ENCODE data around the gene WWP2.
"Not testable (repeated sequence)": the region's sequence is repeated elsewhere in the genome, so short reads cannot be mapped to it uniquely, and the experiment has no call there.

The WWP2 gene

DNA sequence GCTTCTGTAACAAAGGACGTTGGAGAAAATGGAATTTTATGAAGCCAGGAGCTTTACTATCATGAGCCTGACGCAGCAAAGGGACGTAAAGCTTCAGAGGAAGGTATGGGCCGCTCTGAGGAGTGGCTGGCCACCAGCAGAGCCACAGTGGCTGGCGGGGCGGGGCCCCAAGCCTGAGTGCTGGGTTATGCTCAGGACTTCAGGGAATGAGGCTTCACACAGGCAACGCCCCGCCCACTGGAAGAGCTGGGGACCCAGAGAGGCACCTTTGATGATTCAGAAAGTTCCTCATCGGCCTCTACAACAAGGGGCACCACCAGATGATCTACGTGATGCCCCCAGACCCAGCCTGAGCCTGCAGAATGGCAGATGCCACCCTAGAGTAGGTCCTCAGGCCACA lies 16.2 kb upstream of the WWP2 start:
- DNase-seq (ENCODE audit: low spot score): no peak

DNA sequence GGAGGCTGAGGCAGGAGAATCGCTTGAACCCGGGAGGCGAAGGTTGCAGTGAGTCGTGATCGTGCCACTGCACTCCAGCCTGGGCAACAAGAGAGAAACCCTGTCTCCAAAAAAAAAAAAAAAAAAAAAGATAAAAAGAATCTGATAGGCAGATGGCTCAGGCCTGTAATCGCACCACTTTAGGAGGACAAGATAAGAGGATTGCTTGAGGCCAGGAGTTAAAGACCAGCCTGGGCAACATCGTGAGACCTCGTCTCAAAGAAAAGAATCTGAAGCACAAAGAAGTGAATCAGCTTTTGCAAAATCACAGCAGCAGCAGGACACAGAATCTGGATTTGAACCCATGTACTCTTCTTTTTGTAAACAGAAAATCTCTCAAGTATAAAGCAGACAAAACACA lies 15.0 kb upstream of the WWP2 start:
- DNase-seq (ENCODE audit: low spot score): no peak

DNA sequence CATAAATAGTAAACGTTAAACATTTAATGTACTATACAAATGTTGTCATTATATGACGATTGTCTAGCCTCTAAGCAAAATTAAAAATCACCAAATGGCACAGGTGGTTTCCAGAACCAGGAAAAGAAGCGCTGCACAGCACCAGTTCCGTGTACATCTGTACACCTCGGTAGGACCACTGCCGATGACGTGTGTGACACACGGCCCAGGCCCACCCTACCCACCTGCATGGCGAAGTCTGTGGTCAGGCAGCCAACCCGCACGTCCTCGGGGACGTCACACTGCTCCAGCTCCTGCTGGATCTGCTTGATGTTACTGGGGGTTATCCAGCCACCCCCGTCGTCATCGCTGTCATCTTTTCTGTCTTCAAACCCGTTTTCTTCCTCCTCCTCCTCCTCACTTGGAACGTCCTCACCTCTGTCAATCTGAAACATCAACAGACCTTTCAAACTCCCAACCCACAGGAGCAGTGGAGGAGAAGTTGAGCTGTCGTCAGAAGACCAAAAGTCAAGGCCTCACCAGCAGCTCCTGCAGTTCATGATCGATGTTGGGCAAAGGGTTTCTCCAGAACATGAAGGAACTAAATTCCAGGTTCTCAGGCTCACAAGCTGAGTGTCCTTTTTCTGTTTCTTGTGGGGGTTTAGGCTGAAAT lies 13.3 kb upstream of the WWP2 start:
- DNase-seq (ENCODE audit: low spot score): no peak

DNA sequence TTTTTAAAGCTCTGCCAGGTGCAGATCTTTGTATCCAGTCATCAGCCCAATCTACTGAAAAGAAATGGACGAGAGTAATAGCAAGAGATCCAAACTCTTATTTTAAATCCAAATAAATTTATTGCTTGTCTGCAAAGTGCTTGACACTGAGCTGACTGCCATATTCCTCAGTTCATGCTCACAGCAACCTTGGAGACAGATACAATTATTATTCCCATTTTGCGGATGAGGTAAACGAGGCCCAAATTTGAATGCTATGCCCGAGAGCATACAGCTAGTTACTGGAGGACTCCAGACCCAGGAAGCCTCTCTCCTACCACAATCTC lies 8.0 kb upstream of the WWP2 start:
- DNase-seq (ENCODE audit: low spot score): no peak

DNA sequence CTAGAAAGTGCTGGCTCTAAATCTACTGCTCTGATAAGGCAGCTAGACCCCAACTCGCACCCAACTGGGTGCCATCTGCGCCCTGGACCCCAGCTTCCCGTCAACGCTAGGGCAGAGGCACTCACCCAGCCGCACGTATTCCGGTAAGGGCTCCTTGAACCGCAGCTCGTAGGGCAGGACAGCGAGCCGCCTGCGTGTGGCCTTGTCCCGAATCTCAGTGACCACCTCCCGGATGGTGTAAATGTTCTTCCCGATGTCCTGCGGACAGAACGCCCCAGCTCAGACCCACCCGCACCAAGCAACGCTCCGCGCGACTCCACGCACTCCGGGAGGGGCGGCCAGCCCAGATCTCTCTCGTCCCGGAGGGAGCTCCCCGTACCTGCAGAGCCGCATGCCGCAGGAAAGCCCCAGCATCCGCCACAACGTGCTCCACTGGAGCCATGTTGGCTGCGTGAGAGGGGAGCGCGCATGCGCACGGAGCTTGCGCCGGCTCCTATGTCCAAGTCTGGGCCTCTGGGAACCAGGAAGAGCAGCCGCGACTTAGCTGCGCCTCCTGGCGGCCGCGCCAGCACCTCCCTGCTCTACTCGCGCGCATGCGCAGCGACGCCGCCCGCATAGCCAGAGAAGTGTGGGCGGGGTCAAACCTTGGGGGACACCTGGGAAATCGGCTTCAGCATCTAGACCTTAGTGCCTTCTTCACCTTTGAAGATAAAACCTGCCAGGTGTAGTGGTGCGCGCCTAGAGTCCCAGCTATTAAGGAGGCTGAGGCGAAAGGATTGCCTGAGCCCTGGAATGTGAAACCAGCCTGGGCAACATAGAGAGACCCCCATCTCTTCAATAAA lies 7.4 kb upstream of the WWP2 start, which contains the start of gene NOB1:
Gene NOB1 (minus strand): TSS at position 458 of the 842 bp plus-strand sequence. CDS start 16 bp downstream, at position 442.
- peak; percentile 96 for DNase-seq (ENCODE audit: low spot score)

DNA sequence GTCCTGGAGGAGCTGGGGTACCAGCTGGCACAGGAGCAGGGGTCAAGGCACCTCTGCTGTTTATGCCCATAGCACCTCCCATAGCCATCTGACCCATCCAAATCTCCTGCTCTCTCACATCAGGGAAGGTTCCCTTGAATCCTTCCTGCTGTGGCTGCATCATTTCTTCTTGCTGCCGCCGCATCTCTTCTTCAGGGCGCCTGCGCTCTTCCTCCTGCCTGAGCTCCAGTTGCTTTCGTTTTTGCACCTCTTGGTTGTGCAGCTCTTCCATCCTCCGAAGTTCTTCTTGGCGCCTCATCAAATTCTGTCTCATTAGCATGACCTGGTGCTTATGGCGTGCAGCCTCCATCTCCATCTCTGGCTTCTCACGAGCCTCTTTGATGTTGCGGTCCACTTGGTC lies 5.4 kb upstream of the WWP2 start:
- DNase-seq (ENCODE audit: low spot score): no peak

DNA sequence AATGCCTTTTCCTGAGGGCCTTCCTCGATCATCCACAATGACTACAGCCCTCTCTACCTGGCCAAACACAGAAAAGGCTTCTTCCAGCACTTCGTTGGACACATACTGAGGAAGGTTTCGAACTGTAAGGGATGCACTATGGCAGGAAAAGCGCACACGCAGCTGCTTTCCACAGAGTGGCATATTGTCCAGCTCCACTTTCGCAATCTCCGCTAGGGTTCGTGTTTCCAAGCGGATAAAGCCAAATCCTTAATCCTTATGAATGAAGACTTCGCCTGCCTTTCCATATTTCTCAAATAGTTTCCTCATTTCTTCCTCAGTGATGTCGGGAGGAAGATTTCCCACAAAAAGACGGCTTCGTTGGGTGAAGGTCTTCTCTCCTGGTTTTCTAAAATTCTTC lies 4.8 kb upstream of the WWP2 start:
- not testable (repeated sequence) for DNase-seq (ENCODE audit: low spot score)

DNA sequence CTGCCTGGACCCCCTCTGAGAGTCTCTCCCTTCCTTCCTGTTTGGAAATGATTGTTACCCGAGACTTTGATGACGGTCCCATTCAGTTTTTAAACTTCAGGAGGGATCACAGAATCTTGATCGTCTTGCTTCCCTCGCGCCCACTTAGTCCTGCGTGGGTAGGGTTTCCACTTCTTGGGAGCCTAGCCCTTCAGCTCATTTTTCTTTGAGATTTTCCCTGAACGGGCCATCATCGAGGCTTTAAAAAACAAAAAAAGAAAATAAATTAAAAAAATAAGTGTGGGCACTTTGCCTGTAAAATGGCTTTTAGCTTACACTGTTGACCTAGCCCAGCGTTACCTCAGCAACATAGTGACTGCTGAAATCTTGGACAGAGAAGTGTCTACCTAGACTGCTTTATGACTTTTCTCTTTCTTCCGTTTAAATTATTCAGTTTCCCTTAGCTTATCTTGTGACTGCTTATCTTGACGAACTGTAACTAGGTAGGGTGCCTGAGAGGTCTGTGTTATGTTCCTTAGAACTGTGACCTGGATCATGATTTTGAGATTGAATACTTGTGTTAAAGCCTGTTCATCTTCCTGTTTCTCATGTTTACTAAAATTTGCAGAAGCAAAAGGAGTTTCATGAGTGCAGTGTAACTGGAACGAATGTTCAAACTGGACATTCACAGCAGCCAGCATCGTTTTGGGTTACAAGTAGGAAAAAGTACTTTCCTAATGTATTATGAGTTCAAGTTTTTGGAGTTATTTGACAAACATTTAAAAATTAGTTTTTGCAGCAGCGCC lies 874 bp downstream of the WWP2 start:
- DNase-seq (ENCODE audit: low spot score): no peak

DNA sequence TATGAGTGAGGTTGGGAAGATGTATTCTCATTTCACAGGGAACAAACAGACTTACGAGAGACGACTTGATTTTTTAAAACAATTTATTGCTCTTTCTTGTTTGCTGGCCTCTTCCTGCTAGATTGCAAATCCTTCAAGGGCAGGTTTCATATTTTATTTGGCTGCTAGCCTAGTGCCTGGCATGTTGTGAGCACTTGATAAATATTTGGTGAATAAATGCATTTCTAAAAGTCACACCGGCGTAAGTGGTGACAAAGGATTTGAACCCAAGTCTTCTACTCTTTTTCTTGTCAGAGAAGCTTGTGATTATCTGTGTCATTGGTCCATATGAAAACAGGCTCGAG lies 1.4 kb downstream of the WWP2 start:
- no peak for DNase-seq (ENCODE audit: low spot score)

DNA sequence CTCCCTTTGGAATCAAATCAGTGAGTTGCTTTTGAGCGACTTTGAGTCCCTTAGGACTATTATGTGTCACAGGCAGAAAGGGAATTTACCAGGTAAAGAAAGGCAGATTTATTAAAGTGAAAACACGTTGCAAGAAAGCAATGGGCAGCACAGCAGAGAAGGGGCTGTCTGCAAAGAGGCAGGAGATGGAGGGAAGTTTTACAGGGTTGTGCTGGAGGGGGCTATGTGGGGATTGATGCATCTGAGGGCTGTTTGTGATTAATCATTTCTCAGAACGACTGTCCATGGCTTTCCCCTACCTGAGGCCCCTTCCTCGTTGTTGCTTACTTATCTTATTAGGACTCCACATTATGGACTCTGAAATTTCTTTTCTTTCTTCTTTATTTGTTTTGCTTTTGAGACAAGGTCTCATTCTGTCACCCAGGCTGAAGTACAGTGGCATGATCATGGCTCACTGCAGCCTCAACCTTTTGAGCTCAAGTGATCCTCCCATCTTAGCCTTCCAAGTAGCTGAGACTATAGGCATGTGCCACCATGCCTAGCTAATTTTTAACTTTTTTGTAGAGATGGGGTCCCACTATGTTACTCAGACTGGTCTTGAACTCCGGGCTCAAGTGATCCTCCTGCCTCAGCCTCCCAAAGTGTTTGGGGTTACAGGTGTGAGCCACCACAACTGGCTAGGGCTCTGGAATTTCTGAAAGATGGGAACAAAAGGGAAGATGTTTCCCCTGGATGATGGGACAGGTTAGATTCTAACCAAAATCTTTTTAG lies 5.5 kb downstream of the WWP2 start:
- DNase-seq (ENCODE audit: low spot score): no peak

DNA sequence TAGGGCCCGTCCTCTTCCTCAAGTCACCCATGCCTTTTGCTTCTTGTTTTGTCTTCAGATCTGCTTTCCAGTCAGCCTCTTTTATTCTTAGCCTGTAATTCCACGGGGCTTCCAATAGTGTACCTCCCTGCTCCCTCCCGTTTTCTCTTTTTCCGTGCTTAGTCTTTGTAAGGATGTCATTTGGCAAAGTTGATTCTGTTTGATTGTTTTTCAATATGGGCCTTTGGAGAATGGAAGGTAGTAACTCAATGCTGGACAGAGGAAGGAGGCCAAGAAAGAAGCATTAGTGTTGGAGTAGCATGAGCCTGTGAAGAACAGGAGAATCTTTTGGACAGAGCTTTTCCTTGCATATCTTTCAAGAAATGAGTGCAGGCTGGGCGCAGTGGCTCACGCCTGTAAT lies 6.5 kb downstream of the WWP2 start:
- no peak for DNase-seq (ENCODE audit: low spot score)

DNA sequence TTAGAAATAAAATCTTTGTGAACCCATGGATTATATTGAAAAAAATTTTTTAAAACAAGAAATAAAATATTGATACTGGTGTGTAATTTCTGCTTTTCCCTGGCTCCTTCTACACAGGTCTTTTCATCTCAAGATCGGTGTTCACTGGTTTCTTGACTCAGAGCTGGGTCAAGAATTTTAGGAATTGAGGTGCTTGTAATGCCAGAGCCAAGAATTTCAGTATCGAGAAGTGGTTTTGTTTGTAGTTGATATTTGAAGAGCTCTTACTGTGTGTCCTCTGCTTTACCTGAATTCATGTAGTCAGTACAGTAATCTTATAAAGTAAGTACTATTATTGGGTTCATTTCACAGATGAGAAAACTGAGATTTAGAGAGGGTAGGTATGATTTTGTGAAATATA lies 7.3 kb downstream of the WWP2 start:
- no peak for DNase-seq (ENCODE audit: low spot score)

DNA sequence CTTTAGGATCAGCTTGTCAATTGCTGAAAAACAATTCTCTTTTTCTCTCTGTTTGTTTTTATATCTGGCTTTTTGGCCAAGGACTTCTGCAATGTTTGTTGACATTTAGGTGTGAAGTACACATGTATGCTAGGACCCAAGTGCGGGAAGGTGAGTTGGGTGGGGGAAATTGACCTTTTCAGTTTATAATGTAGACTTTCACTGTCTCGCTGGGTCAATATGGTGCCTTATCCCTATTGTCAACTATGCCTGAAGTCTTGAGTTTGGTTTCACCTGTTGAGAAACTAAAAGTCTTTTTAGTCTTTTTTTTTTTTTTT lies 9.5 kb downstream of the WWP2 start:
- DNase-seq (ENCODE audit: low spot score): no peak

DNA sequence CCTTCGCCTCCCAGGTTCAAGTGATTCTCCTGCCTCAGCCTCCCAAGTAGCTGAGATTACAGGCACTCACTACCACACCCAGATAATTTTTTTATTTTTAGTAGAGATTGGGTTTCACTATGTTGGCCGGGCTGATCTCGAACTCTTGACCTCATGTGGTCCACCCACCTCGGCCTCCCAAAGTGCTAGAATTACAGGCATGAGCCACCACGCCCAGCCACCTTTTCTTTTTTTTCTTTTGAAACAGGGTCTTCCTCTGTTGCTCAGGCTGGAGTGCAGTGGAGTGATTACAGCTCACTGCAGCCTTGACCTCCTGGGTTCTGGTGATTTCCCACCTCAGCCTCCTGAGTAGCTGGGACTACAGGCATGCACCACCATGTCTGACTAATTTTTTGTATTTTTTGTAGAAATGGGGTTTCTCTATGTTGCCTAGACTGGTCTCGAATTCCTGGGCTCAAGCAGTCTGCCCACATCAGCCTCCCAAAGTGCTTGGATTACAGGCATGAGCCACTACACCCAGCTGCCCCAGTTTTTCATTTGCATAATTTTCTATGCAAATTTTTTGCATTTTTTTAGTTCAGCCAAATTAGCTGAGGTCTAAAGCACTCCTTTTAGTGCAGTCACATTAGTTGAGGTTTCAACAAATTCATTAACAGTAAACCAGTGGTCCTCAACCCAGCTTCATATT lies 11.3 kb downstream of the WWP2 start:
- DNase-seq (ENCODE audit: low spot score): no peak

DNA sequence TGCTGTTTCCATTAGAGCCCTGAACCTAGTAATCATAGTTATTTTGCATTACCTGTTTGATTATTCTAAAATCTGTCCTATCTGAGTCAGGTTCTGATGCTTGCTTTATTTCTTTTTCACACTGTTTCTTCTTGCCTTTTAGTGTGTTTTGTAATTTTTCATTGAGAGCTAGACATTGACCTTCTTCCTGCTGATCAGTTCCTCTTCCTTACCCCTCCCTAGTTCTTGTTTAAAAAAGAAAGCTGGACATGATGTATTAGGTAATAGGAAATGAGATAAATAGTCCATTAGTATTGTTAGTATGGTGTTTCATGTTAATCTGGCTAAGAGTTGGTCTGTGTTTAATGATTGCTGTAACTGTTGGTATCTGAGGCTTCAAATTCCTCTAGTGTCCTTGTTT lies 13.4 kb downstream of the WWP2 start:
- DNase-seq (ENCODE audit: low spot score): no peak

DNA sequence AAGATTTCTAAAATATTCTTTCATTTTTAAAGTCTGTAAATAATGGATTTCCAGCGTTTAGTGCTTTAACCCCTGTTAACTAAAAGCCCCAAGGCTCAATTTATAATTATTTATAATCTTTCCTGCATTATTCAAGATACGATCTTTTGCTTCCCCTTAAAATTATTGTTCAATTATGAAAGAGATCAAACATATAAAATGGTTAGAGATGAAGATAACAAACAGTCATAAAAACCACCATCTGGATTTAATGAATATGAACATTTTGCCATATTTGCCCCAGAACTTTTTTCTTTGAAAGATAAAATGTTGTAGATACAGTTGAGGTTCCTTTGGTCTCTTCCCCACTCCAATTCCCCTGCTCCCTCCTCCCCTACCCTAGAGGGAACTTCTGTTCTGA lies 17.6 kb downstream of the WWP2 start:
- no peak for DNase-seq (ENCODE audit: low spot score)

DNA sequence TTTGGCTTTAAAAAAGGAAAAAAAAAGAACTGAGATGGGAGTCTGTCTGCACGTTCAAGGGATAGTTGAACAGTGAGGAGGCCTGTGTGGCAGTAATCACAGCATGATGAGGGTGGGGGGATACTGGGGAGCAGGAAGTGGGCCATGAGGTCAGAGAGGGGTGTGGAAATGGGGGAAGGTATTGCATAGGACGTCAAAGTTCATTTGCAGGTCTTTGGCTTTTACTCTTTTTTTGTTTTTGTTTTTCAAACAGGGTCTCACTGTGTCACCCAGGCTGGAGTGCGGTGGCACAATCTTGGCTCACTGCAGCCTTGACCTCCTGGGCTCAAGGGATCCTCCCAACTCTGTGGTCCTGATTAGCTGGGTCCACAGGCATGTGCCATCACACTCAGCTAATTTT lies 19.0 kb downstream of the WWP2 start:
- no peak for DNase-seq (ENCODE audit: low spot score)

DNA sequence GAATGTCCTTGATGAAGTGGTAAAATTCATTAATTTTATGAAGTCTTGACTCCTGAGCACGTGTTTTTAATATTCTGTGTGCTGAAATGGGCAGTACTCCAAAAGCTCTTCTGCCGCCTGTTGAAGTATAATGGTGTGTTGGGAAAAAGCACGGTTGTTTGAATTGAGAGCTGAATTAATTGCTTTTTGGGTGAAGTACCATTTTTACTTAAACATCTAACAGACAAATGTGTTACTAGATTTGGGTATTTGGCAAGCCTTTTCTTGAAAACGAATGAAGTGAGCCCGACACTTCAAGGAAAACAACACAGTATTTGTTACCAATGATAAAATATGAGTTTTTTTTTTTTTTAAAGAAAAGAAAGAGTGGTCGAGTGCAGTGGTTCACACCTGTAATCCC lies 22.5 kb downstream of the WWP2 start:
- DNase-seq (ENCODE audit: low spot score): no peak

DNA sequence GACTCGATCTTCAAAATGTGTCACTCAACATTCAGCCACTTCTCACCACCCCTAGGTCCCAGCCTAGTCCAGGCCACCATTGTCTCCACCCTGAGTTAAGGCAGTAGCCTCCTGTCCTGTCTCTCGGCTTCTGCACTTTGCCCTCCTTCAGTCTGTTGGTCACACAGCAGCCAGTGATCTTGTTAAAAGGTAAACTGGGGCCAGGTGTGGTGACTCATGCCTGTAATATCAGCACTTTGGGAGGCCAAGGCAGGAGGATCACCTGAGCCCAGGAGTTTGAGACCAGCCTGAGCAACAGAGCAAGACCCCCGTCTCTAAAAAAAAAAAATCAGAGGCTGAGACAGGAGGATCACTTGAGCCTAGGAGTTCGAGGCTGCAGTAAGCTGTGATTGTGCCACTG lies 25.8 kb downstream of the WWP2 start:
- no peak for DNase-seq (ENCODE audit: low spot score)

DNA sequence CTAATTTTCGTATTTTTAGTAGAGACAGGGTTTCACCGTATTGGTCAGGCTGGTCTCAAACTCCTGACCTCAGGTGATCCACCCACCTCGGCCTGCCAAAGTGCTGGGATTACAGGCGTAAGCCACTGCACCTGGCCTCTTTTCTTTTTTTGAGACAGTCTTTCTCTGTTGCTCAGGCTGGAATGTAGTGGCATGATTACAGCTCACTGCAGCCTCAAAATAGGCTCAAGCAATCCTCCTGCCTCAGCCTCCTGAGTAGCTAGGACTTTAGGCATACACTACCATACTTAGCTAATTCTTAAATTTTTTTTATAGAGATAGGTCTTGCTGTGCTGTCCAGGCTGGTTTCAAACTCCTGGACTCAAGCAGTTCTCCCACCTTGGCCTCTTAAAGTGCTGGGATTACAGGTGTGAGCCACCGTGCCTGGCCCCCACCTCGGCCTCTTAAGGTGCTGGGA lies 29.3 kb downstream of the WWP2 start:
- DNase-seq (ENCODE audit: low spot score): not testable (repeated sequence)

DNA sequence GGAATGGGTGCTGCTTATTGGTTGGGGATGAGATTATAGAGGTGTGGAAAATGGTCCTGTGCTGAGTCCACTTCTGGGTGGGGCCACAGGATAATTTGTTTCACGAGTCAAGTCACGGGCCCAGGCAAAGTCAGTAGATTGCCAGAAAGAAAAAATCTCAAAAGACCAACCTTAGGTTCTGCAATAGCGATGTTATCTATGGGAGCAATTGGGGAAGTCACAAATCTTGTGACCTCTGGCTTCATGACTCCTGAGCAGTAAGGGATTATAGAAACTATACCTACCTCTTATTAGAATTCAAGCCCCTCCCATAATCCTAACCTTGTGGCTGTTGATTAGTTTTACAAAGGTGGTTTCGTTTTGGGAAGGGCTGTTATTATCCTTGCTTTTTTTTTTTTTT lies 31.4 kb downstream of the WWP2 start:
- no peak for DNase-seq (ENCODE audit: low spot score)

DNA sequence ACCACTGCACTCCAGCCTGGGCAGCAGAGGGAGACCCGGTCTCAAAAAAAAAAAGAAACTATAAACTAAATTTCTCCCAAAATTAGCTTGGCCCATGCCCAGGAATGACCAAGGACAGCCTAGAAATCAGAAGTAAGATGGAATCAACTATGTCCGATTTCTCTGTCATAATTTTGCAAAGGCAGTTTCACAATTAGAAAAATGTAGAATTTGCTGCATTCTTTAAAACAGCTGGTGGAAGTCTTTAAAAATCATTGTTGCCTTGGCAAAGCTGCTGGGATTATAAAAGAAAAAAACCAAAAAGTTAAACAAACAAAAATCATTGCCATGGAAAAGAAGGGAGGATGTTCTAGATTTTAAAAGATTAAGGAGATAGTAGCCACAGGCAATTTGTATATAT lies 32.4 kb downstream of the WWP2 start:
- DNase-seq (ENCODE audit: low spot score): no peak
